ENCODE data around the gene FSIP1.
A peak's percentile ranks its signal among the peaks of the same experiment; 100 is the strongest.

The FSIP1 gene

DNA sequence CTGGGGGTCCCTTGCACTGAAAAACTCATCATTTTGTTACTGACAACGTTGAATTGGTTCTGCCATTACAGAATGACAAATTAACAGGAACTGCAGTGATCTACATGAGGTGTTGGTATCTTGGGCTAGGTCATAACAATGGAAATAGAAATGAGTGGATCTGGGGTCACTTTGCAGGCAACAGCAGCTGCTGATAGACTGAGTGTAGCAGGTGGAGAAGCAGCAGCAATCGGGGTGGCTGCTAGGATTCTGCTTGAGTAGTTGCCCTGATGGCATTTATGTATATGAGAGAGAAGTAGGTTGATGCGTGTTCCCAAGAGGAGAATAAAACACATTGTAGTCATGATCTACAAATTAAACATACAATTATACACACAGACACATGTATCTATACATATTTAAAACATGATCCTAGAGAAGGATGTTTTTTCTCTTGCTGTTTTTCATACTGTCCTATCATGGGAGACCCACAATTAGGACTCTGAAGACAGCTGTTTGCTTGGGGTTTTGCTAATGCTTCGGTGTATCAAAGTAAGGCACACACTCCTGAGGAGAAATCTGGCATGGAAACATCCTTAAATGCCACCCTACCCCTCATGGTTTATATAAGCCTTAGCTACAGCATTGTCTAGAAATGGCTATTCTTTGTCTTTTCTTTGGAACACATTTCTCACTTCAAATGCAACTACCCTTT is 217.5 kb downstream of the FSIP1 start:
- no peak for DNase-seq (ENCODE audit: low read depth)
- H3K4me3 ChIP-seq (ENCODE audit: low read length), result no peak overlapping the region
- TF ChIP-seq, protein P1, sequence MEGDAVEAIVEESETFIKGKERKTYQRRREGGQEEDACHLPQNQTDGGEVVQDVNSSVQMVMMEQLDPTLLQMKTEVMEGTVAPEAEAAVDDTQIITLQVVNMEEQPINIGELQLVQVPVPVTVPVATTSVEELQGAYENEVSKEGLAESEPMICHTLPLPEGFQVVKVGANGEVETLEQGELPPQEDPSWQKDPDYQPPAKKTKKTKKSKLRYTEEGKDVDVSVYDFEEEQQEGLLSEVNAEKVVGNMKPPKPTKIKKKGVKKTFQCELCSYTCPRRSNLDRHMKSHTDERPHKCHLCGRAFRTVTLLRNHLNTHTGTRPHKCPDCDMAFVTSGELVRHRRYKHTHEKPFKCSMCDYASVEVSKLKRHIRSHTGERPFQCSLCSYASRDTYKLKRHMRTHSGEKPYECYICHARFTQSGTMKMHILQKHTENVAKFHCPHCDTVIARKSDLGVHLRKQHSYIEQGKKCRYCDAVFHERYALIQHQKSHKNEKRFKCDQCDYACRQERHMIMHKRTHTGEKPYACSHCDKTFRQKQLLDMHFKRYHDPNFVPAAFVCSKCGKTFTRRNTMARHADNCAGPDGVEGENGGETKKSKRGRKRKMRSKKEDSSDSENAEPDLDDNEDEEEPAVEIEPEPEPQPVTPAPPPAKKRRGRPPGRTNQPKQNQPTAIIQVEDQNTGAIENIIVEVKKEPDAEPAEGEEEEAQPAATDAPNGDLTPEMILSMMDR (conservative IDR thresholded peaks at IDR 0.05; ENCODE audit: low read depth, low read length), result no peak

DNA sequence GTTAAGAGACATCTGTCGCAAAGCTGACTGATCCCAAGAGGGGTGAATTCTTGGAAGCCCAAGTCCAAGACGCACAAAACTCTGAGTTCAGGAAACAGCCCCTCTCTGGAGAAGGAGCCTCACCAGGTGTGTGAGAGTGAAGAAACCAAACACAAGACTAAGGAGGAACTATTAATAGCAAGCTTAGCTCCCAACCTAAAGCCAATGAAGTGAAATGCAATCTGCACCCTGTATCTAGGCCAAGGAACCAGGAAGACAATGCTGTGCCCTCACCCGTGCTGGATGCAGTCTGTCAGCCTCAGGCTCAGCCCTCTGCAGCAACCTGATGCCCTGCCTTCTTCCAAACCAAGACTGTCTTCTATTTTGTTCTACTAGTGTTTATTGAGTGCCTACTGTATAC is 224.2 kb downstream of the FSIP1 start:
- no peak overlapping the region for H3K4me3 ChIP-seq (ENCODE audit: low read length)
- TF ChIP-seq, protein P1 (conservative IDR thresholded peaks at IDR 0.05; ENCODE audit: low read depth, low read length), result no peak
- no peak for DNase-seq (ENCODE audit: low read depth)

DNA sequence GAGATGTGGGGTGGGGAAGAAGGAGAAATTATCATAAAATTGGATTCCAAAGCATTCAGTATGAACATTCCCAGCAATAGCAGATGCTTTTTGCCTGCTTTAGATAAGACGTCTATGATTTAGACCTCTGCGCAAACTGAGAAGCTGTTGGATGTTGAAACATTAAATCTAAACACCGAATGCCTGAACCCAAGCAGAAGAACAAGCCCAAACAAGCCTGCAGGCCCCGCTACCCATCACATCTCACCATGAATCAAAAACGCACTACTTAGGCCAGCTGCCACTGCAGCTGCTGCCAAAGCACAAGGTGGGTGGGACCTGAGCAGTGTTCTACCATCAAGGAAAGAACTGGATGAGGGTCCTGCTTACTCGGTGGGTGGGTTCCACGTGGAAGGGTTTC is 226.2 kb downstream of the FSIP1 start:
- no peak for DNase-seq (ENCODE audit: low read depth)
- TF ChIP-seq, protein P1 (conservative IDR thresholded peaks at IDR 0.05; ENCODE audit: low read depth, low read length), result no peak
- no peak overlapping the region for H3K4me3 ChIP-seq (ENCODE audit: low read length)

DNA sequence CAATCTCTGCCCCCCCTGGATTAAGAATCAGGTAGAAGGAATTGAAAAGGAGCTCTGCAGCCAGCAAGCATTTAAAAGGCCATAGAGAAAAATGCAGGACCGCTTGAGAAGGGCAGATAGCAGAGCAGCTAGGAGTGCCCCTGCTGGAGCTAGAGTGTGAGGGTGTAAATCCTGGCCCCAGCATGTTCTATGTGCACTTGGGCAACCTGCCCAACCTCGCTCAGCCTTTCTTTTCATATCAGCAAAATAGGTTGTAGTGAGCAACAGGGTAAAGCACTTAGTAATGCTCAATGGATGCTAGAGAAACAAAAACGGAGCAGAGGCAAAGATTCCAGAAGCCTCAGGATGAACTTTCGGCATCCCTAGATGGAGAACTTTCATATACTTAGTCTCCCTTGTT is 226.8 kb downstream of the FSIP1 start:
- no peak overlapping the region for H3K4me3 ChIP-seq (ENCODE audit: low read length)
- TF ChIP-seq, protein P1 (conservative IDR thresholded peaks at IDR 0.05; ENCODE audit: low read depth, low read length), result peak; percentile 6
- DNase-seq (ENCODE audit: low read depth), result no peak

DNA sequence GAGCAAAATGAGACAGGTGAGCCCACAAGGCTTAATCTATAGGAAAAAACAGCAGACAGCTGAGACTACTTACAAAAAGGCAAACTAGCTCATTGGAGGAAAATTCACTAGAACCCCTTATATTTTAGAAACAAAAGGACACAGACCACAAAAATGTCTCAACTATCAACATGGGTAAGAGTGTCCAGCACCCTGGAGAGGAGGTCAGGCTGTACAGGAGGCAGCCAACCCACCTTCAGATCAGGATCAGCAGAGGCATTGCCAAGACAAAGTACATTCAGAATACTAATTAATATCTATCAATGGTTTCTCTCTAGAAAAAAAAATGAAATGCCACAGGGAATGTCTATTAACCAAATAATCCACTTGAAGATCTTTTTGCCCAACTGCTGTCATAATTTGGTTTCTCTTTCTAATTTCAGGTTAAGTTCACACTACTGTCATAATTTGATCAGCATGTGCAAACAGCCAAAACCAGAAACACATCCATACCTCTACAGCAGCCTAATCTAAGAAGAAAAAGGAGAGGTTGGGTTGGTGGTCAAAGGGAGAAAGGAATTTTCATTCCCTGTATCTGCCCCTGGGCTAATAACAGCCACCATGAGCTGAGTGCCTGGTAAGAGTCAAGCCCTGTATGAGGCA is 227.8 kb downstream of the FSIP1 start:
- no peak overlapping the region for H3K4me3 ChIP-seq (ENCODE audit: low read length)
- TF ChIP-seq, protein P1 (conservative IDR thresholded peaks at IDR 0.05; ENCODE audit: low read depth, low read length), result no peak
- no peak for DNase-seq (ENCODE audit: low read depth)

DNA sequence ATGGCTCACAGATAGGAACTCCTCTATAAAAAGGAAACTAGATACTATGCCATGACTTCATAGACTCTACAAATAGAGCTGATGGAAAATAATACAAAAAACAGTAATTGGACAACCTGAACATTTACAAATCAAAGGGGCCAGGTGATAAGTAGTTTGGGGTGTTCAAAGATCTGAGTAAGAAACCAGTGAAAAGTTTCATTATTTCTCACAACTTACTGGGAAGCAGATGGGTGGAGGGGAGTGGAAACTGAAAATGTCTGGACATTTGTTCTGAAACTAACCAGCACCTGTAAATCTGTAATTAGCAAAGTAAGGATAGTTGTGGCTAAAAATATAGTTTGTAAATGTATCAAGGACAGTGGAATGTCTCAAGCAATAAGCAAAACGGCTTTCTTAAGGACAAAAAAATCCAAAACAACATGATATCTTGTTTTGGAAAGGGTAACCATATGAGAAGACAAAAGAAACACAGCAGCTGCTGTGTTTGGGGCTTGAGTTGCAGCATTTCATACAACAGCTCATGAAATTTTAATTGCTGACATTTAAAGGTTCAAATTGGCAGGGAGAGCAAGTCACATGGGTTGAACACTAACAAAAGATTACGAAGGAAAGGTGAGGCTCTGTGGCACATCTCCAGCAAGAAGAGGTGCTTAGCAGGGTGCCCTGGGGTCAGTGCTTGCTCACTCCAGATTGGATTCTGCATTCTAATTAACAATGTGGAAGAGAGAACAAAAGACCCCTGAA is 228.5 kb downstream of the FSIP1 start:
- H3K4me3 ChIP-seq (ENCODE audit: low read length), result no peak overlapping the region
- TF ChIP-seq, protein P1 (conservative IDR thresholded peaks at IDR 0.05; ENCODE audit: low read depth, low read length), result no peak
- no peak for DNase-seq (ENCODE audit: low read depth)
